AG10803 (cell line): Measurements from ENCODE around the gene ESR2.
A peak's percentile ranks its signal among the peaks of the same experiment; 100 is the strongest.

Source experiments
- DNase-seq: peaks from one replicate; pipeline ENCODE4 v3.0.0; 2010; ENCODE audit warnings: low read depth
- H3K4me3 ChIP-seq: 2 replicates; pipeline ENCODE4 v1.5.1; 2011; ENCODE audit warnings: mild to moderate bottlenecking, low read length, control low read depth
- CTCF ChIP-seq: conservative IDR thresholded peaks from 2 replicates; pipeline ENCODE4 v1.5.1; 2011; ENCODE audit warnings: mild to moderate bottlenecking, low read length, control low read depth, inconsistent platforms

Gene ESR2

GRCh38 chr14:64246688-64247087, 47.5 kb downstream of the ESR2 start:
- no peak for TF ChIP-seq CTCF
- DNase-seq: no peak
- no peak overlapping the region for H3K4me3 ChIP-seq

- no peak overlapping the region for H3K4me3 ChIP-seq
- DNase-seq: no peak
- TF ChIP-seq CTCF: no peak
Measured at GRCh38 chr14:64245491-64245890, 48.7 kb downstream of the ESR2 start.

GRCh38 chr14:64244279-64244678, 49.9 kb downstream of the ESR2 start:
- TF ChIP-seq CTCF: no peak
- H3K4me3 ChIP-seq: no peak overlapping the region
- peak; percentile 15 for DNase-seq

- H3K4me3 ChIP-seq: no peak overlapping the region
- no peak for DNase-seq
- no peak for TF ChIP-seq CTCF
Measured at GRCh38 chr14:64238631-64239030, 55.5 kb downstream of the ESR2 start.

- TF ChIP-seq CTCF: no peak
- no peak overlapping the region for H3K4me3 ChIP-seq
- no peak for DNase-seq
Measured at GRCh38 chr14:64238049-64238448, 56.1 kb downstream of the ESR2 start.

- TF ChIP-seq CTCF: no peak
- DNase-seq: no peak
- no peak overlapping the region for H3K4me3 ChIP-seq
Measured at GRCh38 chr14:64235652-64236640, 58.2 kb downstream of the ESR2 start.

GRCh38 chr14:64234877-64235651, 59.1 kb downstream of the ESR2 start:
- H3K4me3 ChIP-seq: no peak overlapping the region
- TF ChIP-seq CTCF: no peak
- no peak for DNase-seq
